ENCODE measurements around the gene TCF7L2. TPM values are rescaled to one million over a fixed set of nuclear protein-coding genes. Genes with fewer than 3 reads are reported as not detected.
"Not testable (repeated sequence)": the region's sequence is repeated elsewhere in the genome, so short reads cannot be mapped to it uniquely, and the experiment has no call there.

Gene TCF7L2
- total and polyA plus RNA-seq, 2 donors, result 1.4 to 11.1 TPM

- Histone ChIP-seq H3K9me3 (ENCODE audit: control insufficient read depth in 2 of 2, insufficient read depth in 1 of 2, low read length in 1 of 2) (no peaks in the 10 kb centered on the region), H3K4me3 (ENCODE audit: low read length in 2 of 2) (no peak overlapping the region), H3K4me1 (ENCODE audit: control insufficient read depth in 2 of 2, insufficient read depth in 2 of 2, low read length in 2 of 2) (peaks cover 0 to 18% of the 10 kb centered on the region in 2 donors), H3K36me3 (ENCODE audit: control insufficient read depth in 2 of 2, insufficient read depth in 2 of 2, low read length in 1 of 2) (no peaks in the 10 kb centered on the region), H3K27ac (ENCODE audit: low read depth in 1 of 2, low read length in 1 of 2) (no peak overlapping the region), H3K27me3 (ENCODE audit: control insufficient read depth in 2 of 2, insufficient read depth in 1 of 2, low read length in 1 of 2) (no peaks in the 10 kb centered on the region)
- DNase-seq (ENCODE audit: low read depth in 6 of 9, low spot score in 9 of 9), result peak in 3 of 9 donors; percentile 14 to 51 (median 16)
- WGBS, result 61% methylated on average over 8 of the region's 8 CpGs
These were observed 153.2 kb downstream of the TCF7L2 start for GRCh38 chr10:113103131-113103840.

GRCh38 chr10:113104047-113104446 lies 154.0 kb downstream of the TCF7L2 start:
- WGBS, result 93% methylated on average over 3 of the region's 3 CpGs
- no peak overlapping the region for H3K4me3 ChIP-seq (ENCODE audit: low read length in 2 of 2)
- DNase-seq (ENCODE audit: low read depth in 6 of 9, low spot score in 9 of 9), result no peak
- H3K27me3 ChIP-seq (ENCODE audit: control insufficient read depth in 2 of 2, insufficient read depth in 1 of 2, low read length in 1 of 2), result no peaks in the 10 kb centered on the region
- no peak overlapping the region for H3K27ac ChIP-seq (ENCODE audit: low read depth in 1 of 2, low read length in 1 of 2)
- no peaks in the 10 kb centered on the region for H3K9me3 ChIP-seq (ENCODE audit: control insufficient read depth in 2 of 2, insufficient read depth in 1 of 2, low read length in 1 of 2)
- peaks cover 0 to 16% of the 10 kb centered on the region in 2 donors for H3K4me1 ChIP-seq (ENCODE audit: control insufficient read depth in 2 of 2, insufficient read depth in 2 of 2, low read length in 2 of 2)
- H3K36me3 ChIP-seq (ENCODE audit: control insufficient read depth in 2 of 2, insufficient read depth in 2 of 2, low read length in 1 of 2), result no peaks in the 10 kb centered on the region

GRCh38 chr10:113108194-113108835 lies 158.3 kb downstream of the TCF7L2 start:
- Histone ChIP-seq H3K4me1 (ENCODE audit: control insufficient read depth in 2 of 2, insufficient read depth in 2 of 2, low read length in 2 of 2) (peaks cover 0 to 8% of the 10 kb centered on the region in 2 donors), H3K9me3 (ENCODE audit: control insufficient read depth in 2 of 2, insufficient read depth in 1 of 2, low read length in 1 of 2) (no peaks in the 10 kb centered on the region), H3K4me3 (ENCODE audit: low read length in 2 of 2) (no peak overlapping the region), H3K27me3 (ENCODE audit: control insufficient read depth in 2 of 2, insufficient read depth in 1 of 2, low read length in 1 of 2) (no peaks in the 10 kb centered on the region), H3K36me3 (ENCODE audit: control insufficient read depth in 2 of 2, insufficient read depth in 2 of 2, low read length in 1 of 2) (no peaks in the 10 kb centered on the region), H3K27ac (ENCODE audit: low read depth in 1 of 2, low read length in 1 of 2) (no peak overlapping the region)
- WGBS, result 89% methylated on average over 15 of the region's 15 CpGs
- DNase-seq (ENCODE audit: low read depth in 6 of 9, low spot score in 9 of 9), result peak in 1 of 9 donors; percentile 24

- DNase-seq (ENCODE audit: low read depth in 6 of 9, low spot score in 9 of 9), result no peak
- Histone ChIP-seq H3K27me3 (ENCODE audit: control insufficient read depth in 2 of 2, insufficient read depth in 1 of 2, low read length in 1 of 2) (no peaks in the 10 kb centered on the region), H3K4me1 (ENCODE audit: control insufficient read depth in 2 of 2, insufficient read depth in 2 of 2, low read length in 2 of 2) (peaks cover 0 to 2% of the 10 kb centered on the region in 2 donors), H3K36me3 (ENCODE audit: control insufficient read depth in 2 of 2, insufficient read depth in 2 of 2, low read length in 1 of 2) (no peaks in the 10 kb centered on the region), H3K4me3 (ENCODE audit: low read length in 2 of 2) (no peak overlapping the region), H3K9me3 (ENCODE audit: control insufficient read depth in 2 of 2, insufficient read depth in 1 of 2, low read length in 1 of 2) (no peaks in the 10 kb centered on the region), H3K27ac (ENCODE audit: low read depth in 1 of 2, low read length in 1 of 2) (no peak overlapping the region)
- WGBS, result over 99% methylated on average over 8 of the region's 8 CpGs
These were observed 158.9 kb downstream of the TCF7L2 start for GRCh38 chr10:113108948-113109347.

- H3K4me3 ChIP-seq (ENCODE audit: low read length in 2 of 2); DNase-seq (ENCODE audit: low read depth in 6 of 9, low spot score in 9 of 9); H3K27me3 ChIP-seq (ENCODE audit: control insufficient read depth in 2 of 2, insufficient read depth in 1 of 2, low read length in 1 of 2); H3K9me3 ChIP-seq (ENCODE audit: control insufficient read depth in 2 of 2, insufficient read depth in 1 of 2, low read length in 1 of 2); H3K36me3 ChIP-seq (ENCODE audit: control insufficient read depth in 2 of 2, insufficient read depth in 2 of 2, low read length in 1 of 2); H3K27ac ChIP-seq (ENCODE audit: low read depth in 1 of 2, low read length in 1 of 2); H3K4me1 ChIP-seq (ENCODE audit: control insufficient read depth in 2 of 2, insufficient read depth in 2 of 2, low read length in 2 of 2): not testable (repeated sequence)
- 96% methylated on average over 4 of the region's 4 CpGs for WGBS
These were observed 159.4 kb downstream of the TCF7L2 start for GRCh38 chr10:113109482-113109881.

- Histone ChIP-seq H3K36me3 (ENCODE audit: control insufficient read depth in 2 of 2, insufficient read depth in 2 of 2, low read length in 1 of 2) (no peaks in the 10 kb centered on the region), H3K9me3 (ENCODE audit: control insufficient read depth in 2 of 2, insufficient read depth in 1 of 2, low read length in 1 of 2) (no peaks in the 10 kb centered on the region), H3K27me3 (ENCODE audit: control insufficient read depth in 2 of 2, insufficient read depth in 1 of 2, low read length in 1 of 2) (no peaks in the 10 kb centered on the region), H3K4me3 (ENCODE audit: low read length in 2 of 2) (no peak overlapping the region), H3K4me1 (ENCODE audit: control insufficient read depth in 2 of 2, insufficient read depth in 2 of 2, low read length in 2 of 2) (no peaks in the 10 kb centered on the region), H3K27ac (ENCODE audit: low read depth in 1 of 2, low read length in 1 of 2) (no peak overlapping the region)
- no peak for DNase-seq (ENCODE audit: low read depth in 6 of 9, low spot score in 9 of 9)
- WGBS, result 97% methylated on average over 3 of the region's 3 CpGs
These were observed 161.2 kb downstream of the TCF7L2 start for GRCh38 chr10:113111260-113111659.

- Histone ChIP-seq H3K27ac (ENCODE audit: low read depth in 1 of 2, low read length in 1 of 2) (peak overlapping the region in 1 of 2 donors; percentile 5), H3K9me3 (ENCODE audit: control insufficient read depth in 2 of 2, insufficient read depth in 1 of 2, low read length in 1 of 2) (no peaks in the 10 kb centered on the region), H3K36me3 (ENCODE audit: control insufficient read depth in 2 of 2, insufficient read depth in 2 of 2, low read length in 1 of 2) (no peaks in the 10 kb centered on the region), H3K4me1 (ENCODE audit: control insufficient read depth in 2 of 2, insufficient read depth in 2 of 2, low read length in 2 of 2) (no peaks in the 10 kb centered on the region), H3K4me3 (ENCODE audit: low read length in 2 of 2) (no peak overlapping the region), H3K27me3 (ENCODE audit: control insufficient read depth in 2 of 2, insufficient read depth in 1 of 2, low read length in 1 of 2) (no peaks in the 10 kb centered on the region)
- DNase-seq (ENCODE audit: low read depth in 6 of 9, low spot score in 9 of 9), result no peak
- 97% methylated on average over 12 of the region's 12 CpGs for WGBS
These were observed 162.1 kb downstream of the TCF7L2 start for GRCh38 chr10:113111900-113112853.

GRCh38 chr10:113113241-113113640 lies 163.2 kb downstream of the TCF7L2 start:
- H3K36me3 ChIP-seq (ENCODE audit: control insufficient read depth in 2 of 2, insufficient read depth in 2 of 2, low read length in 1 of 2), result no peaks in the 10 kb centered on the region
- no peak overlapping the region for H3K27ac ChIP-seq (ENCODE audit: low read depth in 1 of 2, low read length in 1 of 2)
- no peaks in the 10 kb centered on the region for H3K9me3 ChIP-seq (ENCODE audit: control insufficient read depth in 2 of 2, insufficient read depth in 1 of 2, low read length in 1 of 2)
- no peak for DNase-seq (ENCODE audit: low read depth in 6 of 9, low spot score in 9 of 9)
- over 99% methylated on average over 5 of the region's 5 CpGs for WGBS
- no peak overlapping the region for H3K4me3 ChIP-seq (ENCODE audit: low read length in 2 of 2)
- no peaks in the 10 kb centered on the region for H3K27me3 ChIP-seq (ENCODE audit: control insufficient read depth in 2 of 2, insufficient read depth in 1 of 2, low read length in 1 of 2)
- H3K4me1 ChIP-seq (ENCODE audit: control insufficient read depth in 2 of 2, insufficient read depth in 2 of 2, low read length in 2 of 2), result no peaks in the 10 kb centered on the region

GRCh38 chr10:113113918-113114317 lies 163.9 kb downstream of the TCF7L2 start:
- Histone ChIP-seq H3K27me3 (ENCODE audit: control insufficient read depth in 2 of 2, insufficient read depth in 1 of 2, low read length in 1 of 2) (no peaks in the 10 kb centered on the region), H3K4me3 (ENCODE audit: low read length in 2 of 2) (no peak overlapping the region), H3K36me3 (ENCODE audit: control insufficient read depth in 2 of 2, insufficient read depth in 2 of 2, low read length in 1 of 2) (no peaks in the 10 kb centered on the region), H3K9me3 (ENCODE audit: control insufficient read depth in 2 of 2, insufficient read depth in 1 of 2, low read length in 1 of 2) (no peaks in the 10 kb centered on the region), H3K4me1 (ENCODE audit: control insufficient read depth in 2 of 2, insufficient read depth in 2 of 2, low read length in 2 of 2) (no peaks in the 10 kb centered on the region), H3K27ac (ENCODE audit: low read depth in 1 of 2, low read length in 1 of 2) (no peak overlapping the region)
- DNase-seq (ENCODE audit: low read depth in 6 of 9, low spot score in 9 of 9), result no peak
- WGBS, result 99% methylated on average over 1 of the region's 1 CpG
